Keratinocyte (primary cell): Measurements from ENCODE around the gene LLGL1.

ENCODE experiments used
- EZH2 ChIP-seq: IDR thresholded peaks from one replicate; pipeline ENCODE4 v1.6.1; 2012; ENCODE audit warnings: inconsistent platforms, mild to moderate bottlenecking, low read length, moderate library complexity
- TF ChIP-seq, protein P1 (sequence below), 3 experiments: IDR thresholded peaks in 1 of 3; conservative IDR thresholded peaks in 1 of 3; optimal IDR thresholded peaks in 1 of 3; 2 replicates in 2 of 3; 3 replicates in 1 of 3; pipeline versions ENCODE3 to v1.5.1; 2011; ENCODE audit warnings: low read length in 3 of 3, mild to moderate bottlenecking in 3 of 3, moderate library complexity in 2 of 3, control low read depth in 1 of 3, inconsistent platforms in 1 of 3; ENCODE audit not compliant: insufficient read depth in 2 of 3; ENCODE audit errors: extremely low read depth in 1 of 3

- TF ChIP-seq, protein P1, sequence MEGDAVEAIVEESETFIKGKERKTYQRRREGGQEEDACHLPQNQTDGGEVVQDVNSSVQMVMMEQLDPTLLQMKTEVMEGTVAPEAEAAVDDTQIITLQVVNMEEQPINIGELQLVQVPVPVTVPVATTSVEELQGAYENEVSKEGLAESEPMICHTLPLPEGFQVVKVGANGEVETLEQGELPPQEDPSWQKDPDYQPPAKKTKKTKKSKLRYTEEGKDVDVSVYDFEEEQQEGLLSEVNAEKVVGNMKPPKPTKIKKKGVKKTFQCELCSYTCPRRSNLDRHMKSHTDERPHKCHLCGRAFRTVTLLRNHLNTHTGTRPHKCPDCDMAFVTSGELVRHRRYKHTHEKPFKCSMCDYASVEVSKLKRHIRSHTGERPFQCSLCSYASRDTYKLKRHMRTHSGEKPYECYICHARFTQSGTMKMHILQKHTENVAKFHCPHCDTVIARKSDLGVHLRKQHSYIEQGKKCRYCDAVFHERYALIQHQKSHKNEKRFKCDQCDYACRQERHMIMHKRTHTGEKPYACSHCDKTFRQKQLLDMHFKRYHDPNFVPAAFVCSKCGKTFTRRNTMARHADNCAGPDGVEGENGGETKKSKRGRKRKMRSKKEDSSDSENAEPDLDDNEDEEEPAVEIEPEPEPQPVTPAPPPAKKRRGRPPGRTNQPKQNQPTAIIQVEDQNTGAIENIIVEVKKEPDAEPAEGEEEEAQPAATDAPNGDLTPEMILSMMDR (optimal IDR thresholded peaks at IDR 0.05 in 1 of 3, IDR thresholded peaks at IDR 0.05 in 1 of 3, conservative IDR thresholded peaks at IDR 0.05 in 1 of 3; ENCODE audit: extremely low read depth in 1 of 3, insufficient read depth in 2 of 3, low read length in 3 of 3): no peak
- no peak for TF ChIP-seq EZH2
These were observed 25.3 kb downstream of the LLGL1 start for GRCh38 chr17:18250708-18251107.
